HepG2 (cell line): ENCODE data around the gene AFF1. TPM values are rescaled to one million over a fixed set of nuclear protein-coding genes. Genes with fewer than 3 reads are reported as not detected.
A peak's percentile ranks its signal among the peaks of the same experiment; 100 is the strongest.

Source experiments
- ATAC-seq: fragments of 200-7000 bp; cut with Tn5 transposase; 3 replicates; pipeline ENCODE4 v1.9.1; 2020; ENCODE audit warnings: mild to moderate bottlenecking, moderate library complexity
- BruUV-seq: library from RNA; stranded (reverse); fragments of 400-500 nt; replicated peaks from 2 replicates; lab custom pipeline; 2021; lab: Mats Ljungman, UMichigan
- CTCF ChIA-PET: fragments of 300-600 bp; formaldehyde crosslinking; extraction: SDS; loops from one replicate; lab custom pipeline; 2021; ENCODE audit warnings: low total read pairs, inconsistent platforms, low intra/inter-chr PET ratio; lab: Yijun Ruan, JAX
- POLR2A ChIA-PET: fragments of 350-600 bp; sonication (Branson Sonifier 250); formaldehyde crosslinking; loops from one replicate; lab custom pipeline; 2020; ENCODE audit warnings: antibody characterized with exemption, inconsistent platforms; lab: Yijun Ruan, JAX
- DNase-seq: peaks from one replicate; pipeline ENCODE4 v3.0.0-alpha.2; 2015; ENCODE audit warnings: low spot score
- FAIRE-seq: peaks from 3 replicates; lab custom pipeline; 2011; peaks lifted over from hg19 to GRCh38; lab: Jason Lieb, UNC
- H2AFZ ChIP-seq: one replicate; pipeline ENCODE4 v1.6.1; 2011; ENCODE audit warnings: low read length, inconsistent platforms
- H3K27ac ChIP-seq: fragments of 300-600 bp; 3 replicates; pipeline ENCODE4 v1.8.0; 2011; ENCODE audit warnings: mixed run types, mild to moderate bottlenecking, mixed read lengths, low read length, inconsistent platforms; ENCODE audit not compliant: insufficient read depth; ENCODE audit errors: extremely low read length
- H3K27me3 ChIP-seq, 2 experiments: fragments of 200-600 bp in 1 of 2; 2 replicates in 1 of 2; 3 replicates in 1 of 2; pipeline versions ENCODE4 v1.6.0 to v1.8.0; 2011; ENCODE audit warnings: low read length in 2 of 2, mild to moderate bottlenecking in 2 of 2, moderate library complexity in 2 of 2, inconsistent platforms in 1 of 2; ENCODE audit not compliant: insufficient read depth in 2 of 2, control insufficient read depth in 1 of 2
- H3K36me3 ChIP-seq, 2 experiments: fragments of 200-600 bp in 1 of 2; replicated peaks in 1 of 2; 2 replicates in 1 of 2; 3 replicates in 1 of 2; pipeline versions ENCODE4 v1.5.1 to v1.8.0; 2011; ENCODE audit warnings: low read length in 2 of 2, inconsistent platforms in 1 of 2; ENCODE audit not compliant: insufficient read depth in 2 of 2, control insufficient read depth in 1 of 2
- H3K4me1 ChIP-seq: 2 replicates; pipeline ENCODE4 v1.5.1; 2012; ENCODE audit warnings: low read length, inconsistent platforms; ENCODE audit not compliant: insufficient read depth
- H3K4me2 ChIP-seq: 2 replicates; pipeline ENCODE4 v1.6.0; 2011; ENCODE audit warnings: low read depth, low read length, inconsistent platforms
- H3K4me3 ChIP-seq, 3 experiments: fragments of 200-600 bp in 1 of 3; sonication (generic), shearing (Covaris generic) in 1 of 3; replicated peaks in 1 of 3; 2 replicates each; pipeline ENCODE4 v1.5.1; 2011 to 2016; ENCODE audit warnings: low read length in 3 of 3, inconsistent platforms in 2 of 3, low read depth in 2 of 3, mild to moderate bottlenecking in 2 of 3, control low read depth in 1 of 3, mixed read lengths in 1 of 3; ENCODE audit not compliant: insufficient read depth in 1 of 3
- H3K79me2 ChIP-seq: one replicate; pipeline ENCODE4 v1.6.1; 2011; ENCODE audit warnings: low read length, inconsistent platforms; ENCODE audit not compliant: insufficient read depth
- H3K9ac ChIP-seq: 2 replicates; pipeline ENCODE4 v1.6.0; 2011; ENCODE audit warnings: mild to moderate bottlenecking, low read depth, low read length, inconsistent platforms; ENCODE audit not compliant: insufficient read depth
- H3K9me3 ChIP-seq: 2 replicates; pipeline ENCODE4 v1.5.1; 2012; ENCODE audit warnings: mild to moderate bottlenecking, low read length
- H4K20me1 ChIP-seq: 2 replicates; pipeline ENCODE4 v1.6.0; 2011; ENCODE audit warnings: inconsistent platforms, mild to moderate bottlenecking, low read length, moderate library complexity; ENCODE audit not compliant: insufficient read depth
- GPN1 ChIP-seq: sonication (generic); formaldehyde crosslinking; IDR thresholded peaks from 2 replicates; pipeline ENCODE4 v1.5.1; 2020; ENCODE audit warnings: missing genetic modification reagents, borderline replicate concordance
- NPAS2 ChIP-seq: sonication (generic); formaldehyde crosslinking; IDR thresholded peaks from 2 replicates; pipeline ENCODE4 v1.8.0; 2022; ENCODE audit warnings: mild to moderate bottlenecking, missing genetic modification reagents, borderline replicate concordance
- REPIN1 ChIP-seq: sonication (generic); formaldehyde crosslinking; IDR thresholded peaks from 2 replicates; pipeline ENCODE4 v1.8.0; 2022; ENCODE audit warnings: missing genetic modification reagents, low read depth, mild to moderate bottlenecking, borderline replicate concordance
- ZNF292 ChIP-seq: sonication (generic); formaldehyde crosslinking; IDR thresholded peaks from 2 replicates; pipeline ENCODE4 v1.8.1; 2022; ENCODE audit warnings: mild to moderate bottlenecking, low read depth, missing genetic modification reagents, borderline replicate concordance
- ZNF660 ChIP-seq: sonication (generic); formaldehyde crosslinking; IDR thresholded peaks from 2 replicates; pipeline ENCODE4 v1.5.1; 2020; ENCODE audit warnings: mild to moderate bottlenecking, low read depth, missing genetic modification reagents, borderline replicate concordance
- WGBS: methylation state at CpG from one replicate; pipeline ENCODE4 v1.1.6; 2017; ENCODE audit warnings: low lambda C conversion rate; 5-methylcytosine and 5-hydroxymethylcytosine counted together
- in situ Hi-C: cut with HindIII; loops from 2 replicates; pipeline ENCODE4 v1.10.0; 2017; ENCODE audit warnings: low pct_unique_long_range_greater_than_20kb; ENCODE audit not compliant: extremely low pct_ligation_motif_present
- intact Hi-C: fragments of 100-400 bp; cut with micrococcal nuclease; formaldehyde crosslinking; loops from one replicate; pipeline ENCODE4 v1.10.0; 2022; ENCODE audit not compliant: unreplicated experiment
- polyA plus RNA-seq, 8 experiments: library from polyadenylated mRNA; depleted of rRNA in 3 of 8; stranded (reverse) in 7 of 8; unstranded in 1 of 8; fragments of >200 nt; fragmentation: Illumina TruSeq in 4 of 8; extraction: Trizol in 4 of 8; gene quantifications; 2 replicates each; pipeline versions ENCODE4 v1.2.1 to v1.2.3, GENCODE V29; 2011 to 2016; ENCODE audit warnings: low read depth in 4 of 8, missing spikeins in 1 of 8, mixed read lengths in 1 of 8; ENCODE audit not compliant: insufficient read depth in 1 of 8
- total RNA-seq, 5 experiments: library from RNA; depleted of rRNA; stranded (reverse); fragments of >200 nt; fragmentation: Illumina TruSeq; extraction: Trizol; gene quantifications; 2 replicates each; pipeline ENCODE4 v1.2.3, GENCODE V29; 2016; ENCODE audit warnings: low read depth in 1 of 5
- TF ChIP-seq, protein P1 (sequence below): sonication (generic); formaldehyde crosslinking; IDR thresholded peaks from 2 replicates; pipeline ENCODE4 v1.9.0; 2021; ENCODE audit warnings: mild to moderate bottlenecking, missing genetic modification reagents
- TF ChIP-seq, protein P2 (sequence below): sonication (generic); formaldehyde crosslinking; IDR thresholded peaks from 2 replicates; pipeline ENCODE4 v1.5.1; 2020; ENCODE audit warnings: mild to moderate bottlenecking, missing genetic modification reagents, moderate library complexity
- TF ChIP-seq, protein P3 (sequence below): sonication (generic); formaldehyde crosslinking; IDR thresholded peaks from 2 replicates; pipeline ENCODE4 v1.5.0; 2020; ENCODE audit warnings: missing genetic modification reagents

Gene AFF1
- total and polyA plus RNA-seq, 2 of the 13 experiments (the other 11 are each of a cell fraction or from before 2014, with no cell fraction given), result 15.5 to 15.9 TPM

DNA sequence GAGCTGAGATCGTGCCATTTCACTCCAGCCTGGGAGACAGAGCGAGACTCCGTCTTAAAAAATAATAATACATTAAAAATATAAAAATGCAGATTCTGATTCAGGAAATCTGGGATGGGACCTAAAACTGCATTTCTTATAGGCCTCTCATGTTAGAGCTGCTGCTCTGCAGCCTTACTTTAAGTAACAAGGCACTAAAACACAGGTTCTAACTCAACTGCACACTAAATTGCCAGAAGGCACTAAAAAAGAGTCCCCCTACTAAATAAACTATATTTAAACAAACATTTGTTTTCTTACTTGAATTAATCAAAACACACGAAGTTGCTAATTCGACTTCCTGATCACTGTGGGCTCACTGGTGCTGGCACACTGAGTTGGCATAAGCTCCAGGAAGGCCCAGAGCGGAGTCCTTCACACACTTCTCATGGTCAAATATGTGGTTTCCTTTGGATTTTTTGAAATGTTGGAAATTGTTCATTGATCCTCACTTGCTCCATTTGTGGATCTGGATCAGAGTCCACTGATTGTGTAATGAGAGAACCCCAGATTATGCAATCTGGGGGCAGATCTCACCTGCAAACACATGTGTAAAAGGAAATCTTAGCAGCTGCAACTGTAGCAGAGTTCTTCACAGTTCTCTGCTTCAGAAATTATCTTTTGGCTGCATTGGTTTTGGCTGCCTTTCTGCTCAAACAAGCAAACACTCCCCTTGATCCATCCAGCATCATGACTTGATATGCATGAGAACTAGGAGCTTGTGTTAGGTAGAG, 59.3 kb downstream of the AFF1 start (continued):
- TF ChIP-seq, protein P1, sequence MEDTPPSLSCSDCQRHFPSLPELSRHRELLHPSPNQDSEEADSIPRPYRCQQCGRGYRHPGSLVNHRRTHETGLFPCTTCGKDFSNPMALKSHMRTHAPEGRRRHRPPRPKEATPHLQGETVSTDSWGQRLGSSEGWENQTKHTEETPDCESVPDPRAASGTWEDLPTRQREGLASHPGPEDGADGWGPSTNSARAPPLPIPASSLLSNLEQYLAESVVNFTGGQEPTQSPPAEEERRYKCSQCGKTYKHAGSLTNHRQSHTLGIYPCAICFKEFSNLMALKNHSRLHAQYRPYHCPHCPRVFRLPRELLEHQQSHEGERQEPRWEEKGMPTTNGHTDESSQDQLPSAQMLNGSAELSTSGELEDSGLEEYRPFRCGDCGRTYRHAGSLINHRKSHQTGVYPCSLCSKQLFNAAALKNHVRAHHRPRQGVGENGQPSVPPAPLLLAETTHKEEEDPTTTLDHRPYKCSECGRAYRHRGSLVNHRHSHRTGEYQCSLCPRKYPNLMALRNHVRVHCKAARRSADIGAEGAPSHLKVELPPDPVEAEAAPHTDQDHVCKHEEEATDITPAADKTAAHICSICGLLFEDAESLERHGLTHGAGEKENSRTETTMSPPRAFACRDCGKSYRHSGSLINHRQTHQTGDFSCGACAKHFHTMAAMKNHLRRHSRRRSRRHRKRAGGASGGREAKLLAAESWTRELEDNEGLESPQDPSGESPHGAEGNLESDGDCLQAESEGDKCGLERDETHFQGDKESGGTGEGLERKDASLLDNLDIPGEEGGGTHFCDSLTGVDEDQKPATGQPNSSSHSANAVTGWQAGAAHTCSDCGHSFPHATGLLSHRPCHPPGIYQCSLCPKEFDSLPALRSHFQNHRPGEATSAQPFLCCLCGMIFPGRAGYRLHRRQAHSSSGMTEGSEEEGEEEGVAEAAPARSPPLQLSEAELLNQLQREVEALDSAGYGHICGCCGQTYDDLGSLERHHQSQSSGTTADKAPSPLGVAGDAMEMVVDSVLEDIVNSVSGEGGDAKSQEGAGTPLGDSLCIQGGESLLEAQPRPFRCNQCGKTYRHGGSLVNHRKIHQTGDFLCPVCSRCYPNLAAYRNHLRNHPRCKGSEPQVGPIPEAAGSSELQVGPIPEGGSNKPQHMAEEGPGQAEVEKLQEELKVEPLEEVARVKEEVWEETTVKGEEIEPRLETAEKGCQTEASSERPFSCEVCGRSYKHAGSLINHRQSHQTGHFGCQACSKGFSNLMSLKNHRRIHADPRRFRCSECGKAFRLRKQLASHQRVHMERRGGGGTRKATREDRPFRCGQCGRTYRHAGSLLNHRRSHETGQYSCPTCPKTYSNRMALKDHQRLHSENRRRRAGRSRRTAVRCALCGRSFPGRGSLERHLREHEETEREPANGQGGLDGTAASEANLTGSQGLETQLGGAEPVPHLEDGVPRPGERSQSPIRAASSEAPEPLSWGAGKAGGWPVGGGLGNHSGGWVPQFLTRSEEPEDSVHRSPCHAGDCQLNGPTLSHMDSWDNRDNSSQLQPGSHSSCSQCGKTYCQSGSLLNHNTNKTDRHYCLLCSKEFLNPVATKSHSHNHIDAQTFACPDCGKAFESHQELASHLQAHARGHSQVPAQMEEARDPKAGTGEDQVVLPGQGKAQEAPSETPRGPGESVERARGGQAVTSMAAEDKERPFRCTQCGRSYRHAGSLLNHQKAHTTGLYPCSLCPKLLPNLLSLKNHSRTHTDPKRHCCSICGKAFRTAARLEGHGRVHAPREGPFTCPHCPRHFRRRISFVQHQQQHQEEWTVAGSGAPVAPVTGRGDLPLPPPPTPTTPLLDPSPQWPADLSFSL (CRISPR knock-in tag), result no peak
- no peak for TF ChIP-seq GPN1 (CRISPR knock-in tag)
- TF ChIP-seq, all 625 proteins: peak for 198

DNA sequence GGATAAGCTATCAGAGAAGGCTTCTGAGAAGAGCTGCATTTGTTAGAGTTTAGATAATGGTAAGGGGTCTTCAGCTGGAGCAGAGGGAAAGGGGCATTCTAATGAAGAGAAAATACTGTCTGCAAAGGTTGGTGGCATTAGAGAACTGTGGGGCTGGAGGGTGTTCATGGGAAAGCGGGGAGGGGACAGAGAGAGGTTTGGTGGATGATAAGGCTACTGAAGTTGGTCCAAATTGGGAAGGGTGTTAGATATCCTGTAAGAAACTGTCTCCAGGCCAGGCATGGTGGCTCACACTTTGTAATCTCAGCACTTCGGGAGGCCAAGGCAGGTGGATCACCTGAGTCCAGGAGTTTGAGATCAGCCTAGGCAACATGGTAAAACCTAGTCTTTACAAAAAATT, 59.9 kb downstream of the AFF1 start:
- CTCF ChIA-PET, result no interaction called here

More for the DNA sequence above, 59.9 kb downstream of the AFF1 start:
- Histone ChIP-seq H3K27me3 (no peaks in the 10 kb centered on the region), H3K9ac (no peak overlapping the region), H4K20me1 (no peaks in the 10 kb centered on the region), H3K36me3 (no peaks in the 10 kb centered on the region; a peak in 1 of 5 replicates), H2AFZ (no peak overlapping the region), H3K79me2 (peaks cover 21% of the 10 kb centered on the region), H3K9me3 (no peaks in the 10 kb centered on the region), H3K4me3 (no peak overlapping the region), H3K27ac (peak overlapping the region; percentile 76), H3K4me2 (peak overlapping the region; percentile 43; the same call in 1 of the 2 replicates), H3K4me1 (peaks cover 43% of the 10 kb centered on the region)
- peak; percentile 42 for ATAC-seq
- no peak for FAIRE-seq
- intact Hi-C loops, result no loop called here
- BruUV-seq, result no TSS peak
- 92% methylated on average over 2 of the region's 2 CpGs for WGBS
- POLR2A ChIA-PET, result interaction anchor here (1.0 to 3.1 kb wide), 4 partner anchors 12 to 59 kb away, joined by 3 to 16 read pairs (median 10); partner anchors contain the start of gene AFF1
- in situ Hi-C loops, result no loop called here
- TF ChIP-seq, protein P2, sequence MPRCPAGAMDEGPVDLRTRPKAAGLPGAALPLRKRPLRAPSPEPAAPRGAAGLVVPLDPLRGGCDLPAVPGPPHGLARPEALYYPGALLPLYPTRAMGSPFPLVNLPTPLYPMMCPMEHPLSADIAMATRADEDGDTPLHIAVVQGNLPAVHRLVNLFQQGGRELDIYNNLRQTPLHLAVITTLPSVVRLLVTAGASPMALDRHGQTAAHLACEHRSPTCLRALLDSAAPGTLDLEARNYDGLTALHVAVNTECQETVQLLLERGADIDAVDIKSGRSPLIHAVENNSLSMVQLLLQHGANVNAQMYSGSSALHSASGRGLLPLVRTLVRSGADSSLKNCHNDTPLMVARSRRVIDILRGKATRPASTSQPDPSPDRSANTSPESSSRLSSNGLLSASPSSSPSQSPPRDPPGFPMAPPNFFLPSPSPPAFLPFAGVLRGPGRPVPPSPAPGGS (CRISPR knock-in tag), result 0 out of 2 replicates have a peak, but pooled peaks have one; percentile 27
- TF ChIP-seq ZNF292 (CRISPR knock-in tag) (no peak), NPAS2 (CRISPR knock-in tag) (0 out of 2 replicates have a peak, but pooled peaks have one; percentile 1), ZNF660 (CRISPR knock-in tag) (no peak), REPIN1 (CRISPR knock-in tag) (0 out of 2 replicates have a peak, but pooled peaks have one; percentile 3)
- TF ChIP-seq, protein P3, sequence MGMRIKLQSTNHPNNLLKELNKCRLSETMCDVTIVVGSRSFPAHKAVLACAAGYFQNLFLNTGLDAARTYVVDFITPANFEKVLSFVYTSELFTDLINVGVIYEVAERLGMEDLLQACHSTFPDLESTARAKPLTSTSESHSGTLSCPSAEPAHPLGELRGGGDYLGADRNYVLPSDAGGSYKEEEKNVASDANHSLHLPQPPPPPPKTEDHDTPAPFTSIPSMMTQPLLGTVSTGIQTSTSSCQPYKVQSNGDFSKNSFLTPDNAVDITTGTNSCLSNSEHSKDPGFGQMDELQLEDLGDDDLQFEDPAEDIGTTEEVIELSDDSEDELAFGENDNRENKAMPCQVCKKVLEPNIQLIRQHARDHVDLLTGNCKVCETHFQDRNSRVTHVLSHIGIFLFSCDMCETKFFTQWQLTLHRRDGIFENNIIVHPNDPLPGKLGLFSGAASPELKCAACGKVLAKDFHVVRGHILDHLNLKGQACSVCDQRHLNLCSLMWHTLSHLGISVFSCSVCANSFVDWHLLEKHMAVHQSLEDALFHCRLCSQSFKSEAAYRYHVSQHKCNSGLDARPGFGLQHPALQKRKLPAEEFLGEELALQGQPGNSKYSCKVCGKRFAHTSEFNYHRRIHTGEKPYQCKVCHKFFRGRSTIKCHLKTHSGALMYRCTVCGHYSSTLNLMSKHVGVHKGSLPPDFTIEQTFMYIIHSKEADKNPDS (CRISPR knock-in tag), result 0 out of 2 replicates have a peak, but pooled peaks have one; percentile 4
- no peak for DNase-seq
